Measurements from ENCODE around the gene AGXT2.

DNA sequence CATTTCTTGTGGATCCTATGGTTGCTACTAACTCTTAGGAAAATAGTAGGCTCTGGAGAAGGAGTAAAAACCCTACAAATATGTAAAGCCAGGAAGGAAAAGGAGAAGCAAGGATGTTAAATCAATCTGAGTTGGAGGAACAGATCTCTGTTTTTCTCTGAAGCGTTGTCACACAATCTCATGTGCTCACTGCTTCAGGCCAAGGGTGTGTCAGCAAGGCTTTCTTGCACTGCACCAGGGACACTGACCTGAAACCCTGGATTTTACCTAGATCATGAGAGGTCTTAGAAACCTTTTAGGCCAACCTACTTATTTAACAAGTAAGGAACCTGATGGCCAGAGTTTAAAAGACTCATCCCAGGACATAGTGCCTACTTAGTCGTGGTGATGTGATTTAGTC, 12.5 kb upstream of the AGXT2 start:
- TF ChIP-seq CTCF (IDR thresholded peaks at IDR 0.05; ENCODE audit: low read depth, low read length, missing input control) = no peak
- TF ChIP-seq EGR1 (IDR thresholded peaks at IDR 0.05; ENCODE audit: low read depth in 2 of 2) = no peak
- TF ChIP-seq RXRA (IDR thresholded peaks at IDR 0.05) = no peak
- TF ChIP-seq YY1 (IDR thresholded peaks at IDR 0.05) = no peak
